ENCODE results near the gene CLTC. TPM values are rescaled to one million over a fixed set of nuclear protein-coding genes. Genes with fewer than 3 reads are reported as not detected.

Gene CLTC
- total and polyA plus RNA-seq, 2 of the 8 experiments (the other 6 are each of a cell fraction or from before 2014, with no cell fraction given), result 175 to 283 TPM

DNA sequence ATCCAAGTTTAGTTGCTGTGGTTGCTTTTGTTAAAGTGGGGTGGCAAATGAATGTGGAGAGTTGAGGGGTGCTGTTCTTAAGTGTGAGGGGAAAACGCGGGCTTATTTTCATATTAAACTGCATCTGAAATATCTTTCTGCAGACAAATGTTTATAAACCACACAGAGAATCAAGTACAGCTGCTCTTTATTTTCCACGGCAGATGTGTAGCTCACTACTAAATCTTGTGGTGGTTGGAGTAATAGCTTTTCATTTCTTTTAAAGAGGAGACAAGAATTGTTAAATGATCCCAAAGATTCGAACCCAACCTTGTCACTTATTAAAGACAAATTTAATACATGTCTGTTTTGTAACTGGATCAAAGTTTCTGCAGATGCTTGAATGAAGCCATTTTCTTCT lies 2.1 kb downstream of the CLTC start:
- H3K27me3 ChIP-seq (replicated peaks in 1 of 4; ENCODE audit: control insufficient read depth in 3 of 4, extremely low read depth in 1 of 4, insufficient read depth in 3 of 4, low read length in 3 of 4), result no peaks in the 10 kb centered on the region
- no peaks in the 10 kb centered on the region for H3K36me3 ChIP-seq (ENCODE audit: control insufficient read depth in 2 of 4, insufficient read depth in 4 of 4, low read length in 3 of 4)
- no peak overlapping the region for H2BK20ac ChIP-seq (ENCODE audit: low read length)
- WGBS, 2 experiments (ENCODE audit: extremely low coverage in 1 of 2, insufficient coverage in 1 of 2, insufficient read length in 1 of 2, insufficient replicate concordance in 2 of 2, low coverage in 1 of 2, low lambda C conversion rate in 2 of 2, missing lambda C conversion rate in 1 of 2), result 86% methylated on average over 3 of the region's 4 CpGs; no CpG with 5 or more reads in 1 of the 2 experiments
- H4K20me1 ChIP-seq (replicated peaks in 1 of 2; ENCODE audit: control insufficient read depth in 1 of 2, insufficient read depth in 2 of 2, low read length in 2 of 2), result peaks cover 6 to 9% of the 10 kb centered on the region in 2 experiments
- no peaks in the 10 kb centered on the region for H3K9me3 ChIP-seq (ENCODE audit: insufficient read depth in 2 of 2, low read depth in 1 of 2, low read length in 1 of 2)
- H4K5ac ChIP-seq (ENCODE audit: insufficient read length, low read depth, low read length), result no peak overlapping the region
- DNase-seq (ENCODE audit: low read depth in 1 of 2, low spot score in 2 of 2) (no peak), FAIRE-seq (no peak)
- no peak overlapping the region for H2BK12ac ChIP-seq (ENCODE audit: low read depth, low read length)
- H3K23ac ChIP-seq (ENCODE audit: insufficient read length), result no peak overlapping the region
- CTCF ChIA-PET (ENCODE audit: partially characterized antibody), result interaction anchor here (1.0 kb wide), 1 partner anchor 58 kb away, joined by 4 read pairs; no protein-coding TSS in a partner anchor
- H2BK120ac ChIP-seq (replicated peaks; ENCODE audit: low read depth, low read length), result no peak overlapping the region
- H3K56ac ChIP-seq (replicated peaks; ENCODE audit: insufficient read length, low read depth, low read length), result no peak overlapping the region
- POLR2A ChIA-PET (ENCODE audit: partially characterized antibody), result interaction anchor here (0.9 to 1.2 kb wide), 3 partner anchors 9 to 29 kb away, joined by 3 read pairs; no protein-coding TSS in a partner anchor
- H3K23me2 ChIP-seq (ENCODE audit: low read depth, low read length), result peaks cover 4% of the 10 kb centered on the region; the same call in 1 of the 2 replicates
- no peak overlapping the region for H3K18ac ChIP-seq (ENCODE audit: extremely low read depth, low read length)
- no peak overlapping the region for H4K8ac ChIP-seq (ENCODE audit: extremely low read depth, insufficient read depth, low read length)
- H3K27ac ChIP-seq (ENCODE audit: low read depth, low read length), result no peak overlapping the region
- no peak overlapping the region for H2AFZ ChIP-seq (ENCODE audit: low read length)
- H2BK15ac ChIP-seq (ENCODE audit: low read length), result no peak overlapping the region
- no peaks in the 10 kb centered on the region for H3K79me1 ChIP-seq (ENCODE audit: low read depth, low read length)
- no peak overlapping the region for H4K91ac ChIP-seq (replicated peaks; ENCODE audit: insufficient read length, low read length)
- TF ChIP-seq JUND (IDR thresholded peaks at IDR 0.05; ENCODE audit: low read length) (no peak), ATF3 (IDR thresholded peaks at IDR 0.05; ENCODE audit: insufficient read depth, low read depth, low read length) (no peak), SP4 (IDR thresholded peaks at IDR 0.05; ENCODE audit: low read length) (no peak), CHD2 (IDR thresholded peaks at IDR 0.05; ENCODE audit: low read length) (no peak), TAF1 (IDR thresholded peaks at IDR 0.05; ENCODE audit: low read depth, low read length) (no peak), CEBPB (IDR thresholded peaks at IDR 0.05; ENCODE audit: low read depth, low read length) (no peak)
- H3K4me1 ChIP-seq (replicated peaks in 1 of 4; ENCODE audit: control insufficient read depth in 3 of 4, insufficient read depth in 4 of 4, low read length in 3 of 4), result peaks cover 0 to 2% (median 0%) of the 10 kb centered on the region in 4 experiments; a peak in 1 of 7 replicates
- H2BK5ac ChIP-seq (ENCODE audit: low read depth, low read length), result no peak overlapping the region
- no peak overlapping the region for H3K14ac ChIP-seq (ENCODE audit: insufficient read length)
- no peak overlapping the region for H3K4ac ChIP-seq (replicated peaks; ENCODE audit: insufficient read length, low read depth, low read length)
- no peak overlapping the region for H3K9ac ChIP-seq (replicated peaks in 1 of 4; ENCODE audit: extremely low read depth in 1 of 4, low read depth in 3 of 4, low read length in 3 of 4)
- H3K4me3 ChIP-seq (ENCODE audit: extremely low read depth in 1 of 4, insufficient read depth in 2 of 4, low read depth in 3 of 4, low read length in 4 of 4), result peak overlapping the region in 3 of 4 experiments; percentile 20 to 94 (median 90); a peak in 3 of 8 replicates
- H2AK5ac ChIP-seq (ENCODE audit: low read depth, low read length), result no peak overlapping the region
- H3K4me2 ChIP-seq (ENCODE audit: insufficient read depth in 1 of 2, low read depth in 2 of 2, low read length in 2 of 2), result peak overlapping the region; percentile 87 to 88; a peak in 3 of 4 replicates
- H3K79me2 ChIP-seq (ENCODE audit: control insufficient read depth in 1 of 2, insufficient read depth in 2 of 2, low read length in 2 of 2), result peaks cover 58 to 69% of the 10 kb centered on the region in 2 experiments

Measured in H1 (cell line).